ENCODE data around the gene JCHAIN. TPM values are rescaled to one million over a fixed set of nuclear protein-coding genes. Genes with fewer than 3 reads are reported as not detected.
"Not testable (repeated sequence)": the region's sequence is repeated elsewhere in the genome, so short reads cannot be mapped to it uniquely, and the experiment has no call there.

JCHAIN gene
- total RNA-seq, 2 donors from 2014 or later, result 1.8 to 2.7 TPM

- no peaks in the 10 kb centered on the region for H3K27me3 ChIP-seq
Observed at GRCh38 chr4:70687392-70687791, 21.1 kb upstream of the JCHAIN start.

GRCh38 chr4:70682142-70682541 is 15.8 kb upstream of the JCHAIN start:
- H3K27ac ChIP-seq; DNase-seq (ENCODE audit: low spot score); H3K36me3 ChIP-seq; H3K9me3 ChIP-seq; H3K4me1 ChIP-seq; H3K27me3 ChIP-seq; H3K4me3 ChIP-seq: not testable (repeated sequence)

More at GRCh38 chr4:70687392-70687791, 21.1 kb upstream of the JCHAIN start:
- H3K4me1 ChIP-seq, result peaks cover 0 to 35% of the 10 kb centered on the region in 2 donors
- no peaks in the 10 kb centered on the region for H3K36me3 ChIP-seq
- H3K4me3 ChIP-seq, result peak overlapping the region; percentile 83 to 87
- no peaks in the 10 kb centered on the region for H3K9me3 ChIP-seq
- peak overlapping the region; percentile 91 to 97 for H3K27ac ChIP-seq
- no peak for TF ChIP-seq CTCF (IDR thresholded peaks at IDR 0.05)
- DNase-seq (ENCODE audit: low spot score), result peak; percentile 64

GRCh38 chr4:70681704-70682103 is 15.4 kb upstream of the JCHAIN start:
- Histone ChIP-seq H3K9me3 (no peaks in the 10 kb centered on the region), H3K36me3 (no peaks in the 10 kb centered on the region), H3K4me3 (no peak overlapping the region), H3K27me3 (no peaks in the 10 kb centered on the region), H3K4me1 (no peaks in the 10 kb centered on the region), H3K27ac (no peak overlapping the region)
- no peak for TF ChIP-seq CTCF (IDR thresholded peaks at IDR 0.05)
- no peak for DNase-seq (ENCODE audit: low spot score)

GRCh38 chr4:70680934-70681333 is 14.6 kb upstream of the JCHAIN start:
- no peaks in the 10 kb centered on the region for H3K36me3 ChIP-seq
- TF ChIP-seq CTCF (IDR thresholded peaks at IDR 0.05), result no peak
- no peak overlapping the region for H3K4me3 ChIP-seq
- no peak overlapping the region for H3K27ac ChIP-seq
- H3K9me3 ChIP-seq, result no peaks in the 10 kb centered on the region
- no peaks in the 10 kb centered on the region for H3K4me1 ChIP-seq
- no peaks in the 10 kb centered on the region for H3K27me3 ChIP-seq
- no peak for DNase-seq (ENCODE audit: low spot score)

GRCh38 chr4:70678383-70678999 is 12.2 kb upstream of the JCHAIN start:
- no peak overlapping the region for H3K27ac ChIP-seq
- TF ChIP-seq CTCF (IDR thresholded peaks at IDR 0.05), result no peak
- no peaks in the 10 kb centered on the region for H3K27me3 ChIP-seq
- no peaks in the 10 kb centered on the region for H3K36me3 ChIP-seq
- no peaks in the 10 kb centered on the region for H3K9me3 ChIP-seq
- no peak for DNase-seq (ENCODE audit: low spot score)
- no peak overlapping the region for H3K4me3 ChIP-seq
- H3K4me1 ChIP-seq, result no peaks in the 10 kb centered on the region

- Histone ChIP-seq H3K4me1 (no peaks in the 10 kb centered on the region), H3K36me3 (no peaks in the 10 kb centered on the region), H3K4me3 (no peak overlapping the region), H3K9me3 (no peaks in the 10 kb centered on the region), H3K27me3 (no peaks in the 10 kb centered on the region), H3K27ac (no peak overlapping the region)
- no peak for DNase-seq (ENCODE audit: low spot score)
- no peak for TF ChIP-seq CTCF (IDR thresholded peaks at IDR 0.05)
Observed at GRCh38 chr4:70676554-70677090, 10.3 kb upstream of the JCHAIN start.
